K562 (cell line): Measurements from ENCODE around the gene LIPT2. TPM values are rescaled to one million over a fixed set of nuclear protein-coding genes. Genes with fewer than 3 reads are reported as not detected.

Source experiments
- ATAC-seq: fragments of 200-7000 bp; cut with Tn5 transposase; 3 replicates; pipeline ENCODE4 v1.9.1; 2020; ENCODE audit warnings: moderate library complexity
- BruUV-seq: library from RNA; stranded (reverse); fragments of 400-500 nt; replicated peaks from 2 replicates; lab custom pipeline; 2021; lab: Mats Ljungman, UMichigan
- CTCF ChIA-PET: fragments of 300-600 bp; formaldehyde crosslinking; extraction: SDS; loops from one replicate; lab custom pipeline; 2021; ENCODE audit warnings: low intra/inter-chr PET ratio; lab: Yijun Ruan, JAX
- POLR2A ChIA-PET: fragments of 300-600, 350-650 bp; sonication (Branson Sonifier 250); formaldehyde crosslinking; extraction: SDS; loops from one replicate; lab custom pipeline; 2021; ENCODE audit warnings: antibody characterized with exemption, inconsistent platforms; lab: Yijun Ruan, JAX
- DNase-seq, 4 experiments: peaks; one replicate each; pipeline versions ENCODE4 v3.0.0 to v3.0.0-alpha.2; 2011 to 2018; ENCODE audit warnings: low spot score in 3 of 4, mixed read lengths in 3 of 4; ENCODE audit errors: extremely low read depth in 1 of 4
- FAIRE-seq: peaks from 2 replicates; lab custom pipeline; 2011; peaks lifted over from hg19 to GRCh38; lab: Jason Lieb, UNC
- H2AFZ ChIP-seq: 2 replicates; pipeline ENCODE4 v1.6.0; 2011; ENCODE audit warnings: low read depth, low read length, control low read depth, inconsistent platforms
- H3K27ac ChIP-seq: fragments of 200-600 bp; 3 replicates; pipeline ENCODE4 v1.8.0; 2011; ENCODE audit warnings: low read depth, mild to moderate bottlenecking, control low read depth, inconsistent platforms, low read length, moderate library complexity, mixed read lengths; ENCODE audit errors: extremely low read depth
- H3K27me3 ChIP-seq, 2 experiments: fragments of 300-600 bp in 1 of 2; 2 replicates in 1 of 2; 3 replicates in 1 of 2; pipeline versions ENCODE4 v1.6.0 to v1.8.0; 2011; ENCODE audit warnings: inconsistent platforms in 2 of 2, low read length in 2 of 2, mild to moderate bottlenecking in 1 of 2, mixed read lengths in 1 of 2, moderate library complexity in 1 of 2; ENCODE audit not compliant: control insufficient read depth in 2 of 2, insufficient read depth in 2 of 2
- H3K36me3 ChIP-seq: fragments of 300-600 bp; 3 replicates; pipeline ENCODE4 v1.8.0; 2011; ENCODE audit warnings: mild to moderate bottlenecking, low read length, inconsistent platforms; ENCODE audit not compliant: control insufficient read depth, insufficient read depth
- H3K4me1 ChIP-seq, 2 experiments: fragments of 200-600 bp in 1 of 2; replicated peaks in 1 of 2; 2 replicates in 1 of 2; 3 replicates in 1 of 2; pipeline versions ENCODE4 v1.5.1 to v1.8.0; 2011; ENCODE audit warnings: inconsistent platforms in 2 of 2, low read length in 2 of 2, mild to moderate bottlenecking in 1 of 2, mixed read lengths in 1 of 2, moderate library complexity in 1 of 2; ENCODE audit not compliant: control insufficient read depth in 2 of 2, insufficient read depth in 2 of 2
- H3K4me2 ChIP-seq: 2 replicates; pipeline ENCODE4 v1.6.1; 2011; ENCODE audit warnings: low read length, control low read depth, inconsistent platforms, mixed read lengths; ENCODE audit not compliant: insufficient read depth
- H3K4me3 ChIP-seq: fragments of 200-600 bp; sonication (generic), shearing (Covaris generic); 2 replicates; pipeline ENCODE4 v1.5.1; 2016; ENCODE audit warnings: control low read depth, inconsistent platforms
- H3K79me2 ChIP-seq: fragments of 200-600 bp; 3 replicates; pipeline ENCODE4 v1.8.0; 2011; ENCODE audit warnings: low read length, inconsistent platforms; ENCODE audit not compliant: control insufficient read depth, insufficient read depth
- H3K9ac ChIP-seq, 2 experiments: 2 replicates each; pipeline versions ENCODE4 v1.6.0 to v1.6.1; 2011; ENCODE audit warnings: low read depth in 2 of 2, low read length in 2 of 2, control low read depth in 1 of 2, inconsistent platforms in 1 of 2, mild to moderate bottlenecking in 1 of 2, mixed read lengths in 1 of 2; ENCODE audit not compliant: insufficient read depth in 1 of 2
- H3K9me1 ChIP-seq: one replicate; pipeline ENCODE4 v1.6.0; 2011; ENCODE audit warnings: inconsistent platforms, mild to moderate bottlenecking, low read length, moderate library complexity; ENCODE audit not compliant: control insufficient read depth, insufficient read depth
- H3K9me3 ChIP-seq: replicated peaks from 2 replicates; pipeline ENCODE4 v1.5.1; 2011; ENCODE audit warnings: low read depth, low read length, inconsistent platforms; ENCODE audit not compliant: control insufficient read depth, insufficient read depth
- H4K20me1 ChIP-seq: replicated peaks from 2 replicates; pipeline ENCODE4 v1.6.1; 2011; ENCODE audit warnings: low read length, inconsistent platforms, mixed read lengths; ENCODE audit not compliant: control insufficient read depth, insufficient read depth
- ARHGAP35 ChIP-seq: fragments of 450-650 bp; IDR thresholded peaks from 2 replicates; pipeline ENCODE4 v1.6.1; 2018; ENCODE audit not compliant: partially characterized antibody
- CBX2 ChIP-seq: fragments of 200-600 bp; sonication (generic); IDR thresholded peaks from one replicate; pipeline ENCODE4 v1.6.1; 2012; ENCODE audit warnings: mild to moderate bottlenecking, low read length, inconsistent platforms; ENCODE audit not compliant: insufficient read depth, poor library complexity, severe bottlenecking
- FOSL1 ChIP-seq: fragments of 200-800 bp; sonication (Bioruptor generic); conservative IDR thresholded peaks from 2 replicates; pipeline ENCODE4 v1.6.1; 2016; ENCODE audit warnings: missing genetic modification characterization, missing compliant biosample characterization
- STAT5B ChIP-seq: fragments of 250-450 bp; sonication (Bioruptor Pico); IDR thresholded peaks from 2 replicates; pipeline ENCODE4 v1.8.0; 2021; ENCODE audit warnings: mild to moderate bottlenecking, inconsistent platforms
- ZBED1 ChIP-seq: IDR thresholded peaks from 2 replicates; pipeline ENCODE4 v1.6.1; 2014
- WGBS: fragments of 100-300 bp; shearing (Covaris generic); methylation state at CpG from one replicate; pipeline ENCODE4 v1.1.6; 2016; ENCODE audit warnings: low coverage, mixed read lengths; ENCODE audit not compliant: insufficient coverage; ENCODE audit errors: missing lambda C conversion rate; 5-methylcytosine and 5-hydroxymethylcytosine counted together
- in situ Hi-C: fragments of 300-500 bp; cut with MboI; formaldehyde crosslinking; loops from 4 replicates; pipeline ENCODE4 v1.15.0; 2018; ENCODE audit warnings: inconsistent platforms, mixed read lengths
- intact Hi-C: fragments of 100-400 bp; cut with micrococcal nuclease; formaldehyde crosslinking; loops from 2 replicates; pipeline ENCODE4 v1.14.2; 2022
- polyA plus RNA-seq, 8 experiments: library from polyadenylated mRNA; depleted of rRNA in 4 of 8; stranded (reverse) in 5 of 8; unstranded in 3 of 8; fragments of >200 nt; fragmentation: Nextera tagmentation in 2 of 8; fragmentation: Illumina TruSeq in 1 of 8; extraction: Ambion mirVana in 2 of 8; extraction: Trizol in 1 of 8; gene quantifications; 2 replicates each; pipeline versions ENCODE4 v1.2.1 to v1.2.3, GENCODE V29; 2011 to 2014; ENCODE audit warnings: inconsistent platforms in 1 of 8, missing spikeins in 1 of 8
- small RNA-seq: library from RNA; depleted of rRNA; stranded (forward); fragments of <200 nt; gene quantifications from one replicate; pipeline ENCODE3, GENCODE V24; 2014
- total RNA-seq, 7 experiments: library from RNA; depleted of rRNA in 6 of 7; stranded (reverse); fragments of >200 nt in 6 of 7; fragmentation: Illumina TruSeq in 2 of 7; extraction: Trizol in 2 of 7; gene quantifications; 2 replicates each; pipeline versions ENCODE4 v1.2.1 to v1.2.3, GENCODE V29; 2011 to 2021; ENCODE audit warnings: low replicate concordance in 1 of 7

The LIPT2 gene
- total and polyA plus RNA-seq, 9 of the 15 experiments (the other 6 are each of a cell fraction or from before 2014, with no cell fraction given), result 1.00 to 5.2 (median 3.5) TPM

GRCh38 chr11:74442636-74443035 is 50.9 kb downstream of the LIPT2 start:
- in situ Hi-C loops, result loop anchor here (5.0 to 10.0 kb wide), 2 partner anchors 118 to 190 kb away; no protein-coding TSS in a partner anchor

More at GRCh38 chr11:74442636-74443035, 50.9 kb downstream of the LIPT2 start:
- Histone ChIP-seq H3K4me2 (no peak overlapping the region), H3K79me2 (no peaks in the 10 kb centered on the region), H3K9me3 (no peaks in the 10 kb centered on the region), H4K20me1 (no peaks in the 10 kb centered on the region), H3K36me3 (no peaks in the 10 kb centered on the region), H3K4me3 (no peak overlapping the region), H3K27me3 (no peaks in the 10 kb centered on the region; a peak in 1 of 5 replicates), H3K9me1 (no peaks in the 10 kb centered on the region), H3K9ac (0 out of 4 replicates have a peak overlapping the region, but pooled peaks of 1 of the 2 experiments have one; percentile 6), H3K27ac (no peak overlapping the region), H3K4me1 (peaks cover 0 to 6% of the 10 kb centered on the region in 2 experiments; a peak in 2 of 5 replicates), H2AFZ (0 out of 2 replicates have a peak overlapping the region, but pooled peaks have one; percentile 63)
- ATAC-seq, result no peak
- intact Hi-C loops, result no loop called here
- ChIA-PET POLR2A (no interaction called here), CTCF (interaction anchor here (0.6 kb wide), 1 partner anchor 132 kb away, joined by 3 read pairs; no protein-coding TSS in a partner anchor)
- WGBS, result 18% methylated on average over 3 of the region's 3 CpGs
- no peak for FAIRE-seq
- TF ChIP-seq FOSL1, result peak; percentile 39; the same call in 1 of the 2 replicates
- no peak for TF ChIP-seq CBX2
- no peak for TF ChIP-seq STAT5B
- no peak for TF ChIP-seq ZBED1
- no peak for TF ChIP-seq ARHGAP35
- no TSS peak for BruUV-seq
- no peak for DNase-seq

Small RNAs within 50 kb of the gene (small RNA-seq; reads per million reads assigned to genes)
- not detected for gene CYCSP27

Other genes with a start within 250 kb of the LIPT2 start
- not detected in 2 replicates for gene P4HA3, start 182.1 kb downstream of the LIPT2 start, total RNA-seq (2014; rRNA removed)
- not detected in 2 replicates for gene P4HA3, start 182.1 kb downstream of the LIPT2 start, total RNA-seq (2014; rRNA removed; fragmentation: Illumina TruSeq; extraction: Trizol)
- gene P4HA3, start 182.1 kb downstream of the LIPT2 start, total RNA-seq (2015; rRNA removed; fragmentation: Illumina TruSeq; extraction: Trizol), result not detected in 2 replicates
- gene P4HA3, start 182.1 kb downstream of the LIPT2 start, total RNA-seq (2021), result not detected in 2 replicates
- 0.03 TPM in 1 of 2 replicates, not detected in the other for gene P4HA3, start 182.1 kb downstream of the LIPT2 start, polyA plus RNA-seq (2011; rRNA removed)
- not detected in 2 replicates for gene P4HA3, start 182.1 kb downstream of the LIPT2 start, polyA plus RNA-seq (2014; fragmentation: Illumina TruSeq; extraction: Trizol)
- gene P4HA3, start 182.1 kb downstream of the LIPT2 start, polyA plus RNA-seq (2014; fragmentation: Nextera tagmentation; extraction: Ambion mirVana), result under 1 TPM in 1 of 2 experiments, not detected in 1; 0.01 TPM
- not detected in 2 replicates for gene P4HA3, start 182.1 kb downstream of the LIPT2 start, polyA plus RNA-seq (2014; rRNA removed)
- gene PGM2L1, start 95.3 kb downstream of the LIPT2 start, total RNA-seq (2014; rRNA removed), result 0.36 and 0.57 TPM in 2 replicates
- gene PGM2L1, start 95.3 kb downstream of the LIPT2 start, total RNA-seq (2014; rRNA removed; fragmentation: Illumina TruSeq; extraction: Trizol), result 0.95 and 1.4 TPM in 2 replicates
- 0.53 and 0.76 TPM in 2 replicates for gene PGM2L1, start 95.3 kb downstream of the LIPT2 start, total RNA-seq (2015; rRNA removed; fragmentation: Illumina TruSeq; extraction: Trizol)
- 0.75 and 0.78 TPM in 2 replicates for gene PGM2L1, start 95.3 kb downstream of the LIPT2 start, total RNA-seq (2021)
- gene PGM2L1, start 95.3 kb downstream of the LIPT2 start, polyA plus RNA-seq (2011; rRNA removed), result 0.35 and 0.63 TPM in 2 replicates
- gene PGM2L1, start 95.3 kb downstream of the LIPT2 start, polyA plus RNA-seq (2014; fragmentation: Illumina TruSeq; extraction: Trizol), result 0.80 and 0.87 TPM in 2 replicates
- gene PGM2L1, start 95.3 kb downstream of the LIPT2 start, polyA plus RNA-seq (2014; fragmentation: Nextera tagmentation; extraction: Ambion mirVana), result under 1 TPM; 0.32 to 0.46 TPM
- gene PGM2L1, start 95.3 kb downstream of the LIPT2 start, polyA plus RNA-seq (2014; rRNA removed), result 0.22 and 0.49 TPM in 2 replicates
- 6.8 and 7.2 TPM in 2 replicates for gene KCNE3, start 26.2 kb downstream of the LIPT2 start, total RNA-seq (2014; rRNA removed)
- 7.0 and 8.0 TPM in 2 replicates for gene KCNE3, start 26.2 kb downstream of the LIPT2 start, total RNA-seq (2014; rRNA removed; fragmentation: Illumina TruSeq; extraction: Trizol)
- gene KCNE3, start 26.2 kb downstream of the LIPT2 start, total RNA-seq (2015; rRNA removed; fragmentation: Illumina TruSeq; extraction: Trizol), result 5.2 and 5.7 TPM in 2 replicates
- gene KCNE3, start 26.2 kb downstream of the LIPT2 start, total RNA-seq (2021), result 5.9 and 6.2 TPM in 2 replicates
- 2.0 and 2.4 TPM in 2 replicates for gene KCNE3, start 26.2 kb downstream of the LIPT2 start, polyA plus RNA-seq (2011; rRNA removed)
- gene KCNE3, start 26.2 kb downstream of the LIPT2 start, polyA plus RNA-seq (2014; fragmentation: Illumina TruSeq; extraction: Trizol), result 7.9 and 8.4 TPM in 2 replicates
- 1 to 10 TPM; 1.6 to 2.3 TPM for gene KCNE3, start 26.2 kb downstream of the LIPT2 start, polyA plus RNA-seq (2014; fragmentation: Nextera tagmentation; extraction: Ambion mirVana)
- 8.7 and 9.9 TPM in 2 replicates for gene KCNE3, start 26.2 kb downstream of the LIPT2 start, polyA plus RNA-seq (2014; rRNA removed)
- gene POLD3, start 98.9 kb upstream of the LIPT2 start, total RNA-seq (2014; rRNA removed), result 10.6 and 11.9 TPM in 2 replicates
- 21.6 and 26.1 TPM in 2 replicates for gene POLD3, start 98.9 kb upstream of the LIPT2 start, total RNA-seq (2014; rRNA removed; fragmentation: Illumina TruSeq; extraction: Trizol)
- 22.4 and 24.6 TPM in 2 replicates for gene POLD3, start 98.9 kb upstream of the LIPT2 start, total RNA-seq (2015; rRNA removed; fragmentation: Illumina TruSeq; extraction: Trizol)
- 20.9 and 22.1 TPM in 2 replicates for gene POLD3, start 98.9 kb upstream of the LIPT2 start, total RNA-seq (2021)
- 36.9 and 40.1 TPM in 2 replicates for gene POLD3, start 98.9 kb upstream of the LIPT2 start, polyA plus RNA-seq (2011; rRNA removed)
- 21.6 and 25.2 TPM in 2 replicates for gene POLD3, start 98.9 kb upstream of the LIPT2 start, polyA plus RNA-seq (2014; fragmentation: Illumina TruSeq; extraction: Trizol)
- 10 to 100 TPM; 27.2 to 28.6 TPM for gene POLD3, start 98.9 kb upstream of the LIPT2 start, polyA plus RNA-seq (2014; fragmentation: Nextera tagmentation; extraction: Ambion mirVana)
- gene POLD3, start 98.9 kb upstream of the LIPT2 start, polyA plus RNA-seq (2014; rRNA removed), result 19.5 and 20.8 TPM in 2 replicates
- not detected in 2 replicates for gene CHRDL2, start 237.7 kb upstream of the LIPT2 start, total RNA-seq (2014; rRNA removed)
- not detected in 2 replicates for gene CHRDL2, start 237.7 kb upstream of the LIPT2 start, total RNA-seq (2014; rRNA removed; fragmentation: Illumina TruSeq; extraction: Trizol)
- gene CHRDL2, start 237.7 kb upstream of the LIPT2 start, total RNA-seq (2015; rRNA removed; fragmentation: Illumina TruSeq; extraction: Trizol), result not detected in 2 replicates
- 0.20 TPM in 1 of 2 replicates, not detected in the other for gene CHRDL2, start 237.7 kb upstream of the LIPT2 start, total RNA-seq (2021)
- gene CHRDL2, start 237.7 kb upstream of the LIPT2 start, polyA plus RNA-seq (2011; rRNA removed), result not detected in 2 replicates
- not detected in 2 replicates for gene CHRDL2, start 237.7 kb upstream of the LIPT2 start, polyA plus RNA-seq (2014; fragmentation: Illumina TruSeq; extraction: Trizol)
- not detected for gene CHRDL2, start 237.7 kb upstream of the LIPT2 start, polyA plus RNA-seq (2014; fragmentation: Nextera tagmentation; extraction: Ambion mirVana)
- not detected in 2 replicates for gene CHRDL2, start 237.7 kb upstream of the LIPT2 start, polyA plus RNA-seq (2014; rRNA removed)